ENCODE measurements around the gene VHLL. TPM values are rescaled to one million over a fixed set of nuclear protein-coding genes. Genes with fewer than 3 reads are reported as not detected.

Gene VHLL
- total and polyA plus RNA-seq, 2 of the 13 experiments (the other 11 are each of a cell fraction or from before 2014, with no cell fraction given), result 0.24 TPM; not detected in 1

- peak; percentile 83 for TF ChIP-seq MEF2D (CRISPR knock-in tag; IDR thresholded peaks at IDR 0.05)
- peak; percentile 73; the same call in 1 of the 2 replicates for TF ChIP-seq DR1 (CRISPR knock-in tag; IDR thresholded peaks at IDR 0.05)
- no peak for TF ChIP-seq KMT2B (CRISPR knock-in tag; IDR thresholded peaks at IDR 0.05)
- TF ChIP-seq NR2F1 (CRISPR knock-in tag; IDR thresholded peaks at IDR 0.05), result peak in 1 of 2 experiments; percentile 61; a peak in 3 of 4 replicates
- TF ChIP-seq ZNF816 (CRISPR knock-in tag; IDR thresholded peaks at IDR 0.05; ENCODE audit: borderline replicate concordance), result no peak
- TF ChIP-seq ARID3A (IDR thresholded peaks at IDR 0.05; ENCODE audit: low read depth, low read length), result 0 out of 2 replicates have a peak, but pooled peaks have one; percentile 15
- TF ChIP-seq ZNF292 (CRISPR knock-in tag; IDR thresholded peaks at IDR 0.05; ENCODE audit: borderline replicate concordance, low read depth), result 0 out of 2 replicates have a peak, but pooled peaks have one; percentile 26
- no peak for TF ChIP-seq BHLHE40 (IDR thresholded peaks at IDR 0.05; ENCODE audit: low read length)
- no peak for TF ChIP-seq ISX (CRISPR knock-in tag; conservative IDR thresholded peaks at IDR 0.05)
- TF ChIP-seq KLF13 (CRISPR knock-in tag; IDR thresholded peaks at IDR 0.05), result no peak
- no peak for TF ChIP-seq CCDC6 (CRISPR knock-in tag; IDR thresholded peaks at IDR 0.05)
- TF ChIP-seq KDM6A (CRISPR knock-in tag; IDR thresholded peaks at IDR 0.05; ENCODE audit: low read depth), result peak; percentile 83
- 0 out of 2 replicates have a peak, but pooled peaks have one; percentile 26 for TF ChIP-seq MIER2 (CRISPR knock-in tag; IDR thresholded peaks at IDR 0.05)
- peak; percentile 42; the same call in 1 of the 2 replicates for TF ChIP-seq ZSCAN31 (CRISPR knock-in tag; IDR thresholded peaks at IDR 0.05; ENCODE audit: low read depth)
- TF ChIP-seq ZNF407 (CRISPR knock-in tag; IDR thresholded peaks at IDR 0.05; ENCODE audit: not compliant biosample characterization), result peak; percentile 59
- no peak for TF ChIP-seq NFE2 (CRISPR knock-in tag; IDR thresholded peaks at IDR 0.05)
- TF ChIP-seq KDM3A (CRISPR knock-in tag; IDR thresholded peaks at IDR 0.05; ENCODE audit: low read depth), result peak; percentile 38; the same call in 1 of the 2 replicates
- TF ChIP-seq ZNF850 (CRISPR knock-in tag; conservative IDR thresholded peaks at IDR 0.05), result no peak
- TF ChIP-seq PCBP2 (optimal IDR thresholded peaks at IDR 0.05; ENCODE audit: low read depth, low read length, poor library complexity, severe bottlenecking), result no peak
- TF ChIP-seq ZNF570 (CRISPR knock-in tag; IDR thresholded peaks at IDR 0.05; ENCODE audit: borderline replicate concordance), result no peak
Measured at GRCh38 chr1:156291226-156292061, 7.7 kb downstream of the VHLL start (continued).
